ENCODE results near the gene SYT15.
"Not testable (repeated sequence)": the region's sequence is repeated elsewhere in the genome, so short reads cannot be mapped to it uniquely, and the experiment has no call there.

Gene SYT15

GRCh38 chr10:46594453-46595063, 15.6 kb downstream of the SYT15 start:
- DNase-seq = not testable (repeated sequence)

GRCh38 chr10:46596570-46596969, 17.6 kb downstream of the SYT15 start:
- not testable (repeated sequence) for DNase-seq

- DNase-seq = not testable (repeated sequence)
Measured at GRCh38 chr10:46597616-46598246, 18.8 kb downstream of the SYT15 start.

- DNase-seq = not testable (repeated sequence)
Measured at GRCh38 chr10:46600516-46600915, 21.6 kb downstream of the SYT15 start.

- not testable (repeated sequence) for DNase-seq
Measured at GRCh38 chr10:46615540-46615939, 36.6 kb downstream of the SYT15 start.

GRCh38 chr10:46616227-46616626, 37.3 kb downstream of the SYT15 start:
- not testable (repeated sequence) for DNase-seq

- DNase-seq = not testable (repeated sequence)
Measured at GRCh38 chr10:46617134-46617533, 38.2 kb downstream of the SYT15 start.

- DNase-seq = not testable (repeated sequence)
Measured at GRCh38 chr10:46617913-46618312, 39.0 kb downstream of the SYT15 start.

- not testable (repeated sequence) for DNase-seq
Measured at GRCh38 chr10:46623899-46624654, 45.1 kb downstream of the SYT15 start.

- DNase-seq = not testable (repeated sequence)
Measured at GRCh38 chr10:46629805-46630204, 50.9 kb downstream of the SYT15 start.

- not testable (repeated sequence) for DNase-seq
Measured at GRCh38 chr10:46630816-46631215, 51.9 kb downstream of the SYT15 start.

GRCh38 chr10:46631683-46632082, 52.8 kb downstream of the SYT15 start:
- not testable (repeated sequence) for DNase-seq

- not testable (repeated sequence) for DNase-seq
Measured at GRCh38 chr10:46634698-46635097, 55.8 kb downstream of the SYT15 start.

- DNase-seq = not testable (repeated sequence)
Measured at GRCh38 chr10:46635364-46635959, 56.5 kb downstream of the SYT15 start.

- not testable (repeated sequence) for DNase-seq
Measured at GRCh38 chr10:46640005-46640404, 61.1 kb downstream of the SYT15 start.

Data from hematopoietic multipotent progenitor cell treated with erythropoietin and hydrocortisone succinate and interleukin-3 and kit ligand, for 6 days (in vitro differentiated cells).